Lower leg skin (tissue), 3 donors: ENCODE results near the gene RAB11FIP5.

Experiments used
- CTCF ChIP-seq, 3 donors: fragments of 450-650 bp; IDR thresholded peaks; one replicate each; pipeline ENCODE4 v1.5.1; 2016; ENCODE audit warnings: antibody characterized with exemption in 3 of 3, mild to moderate bottlenecking in 3 of 3, moderate library complexity in 2 of 3
- POLR2A ChIP-seq, 2 donors: fragments of 450-650 bp; IDR thresholded peaks; one replicate each; pipeline ENCODE4 v1.6.1; 2016 to 2017; ENCODE audit warnings: antibody characterized with exemption in 2 of 2, mild to moderate bottlenecking in 1 of 2, moderate library complexity in 1 of 2

DNA sequence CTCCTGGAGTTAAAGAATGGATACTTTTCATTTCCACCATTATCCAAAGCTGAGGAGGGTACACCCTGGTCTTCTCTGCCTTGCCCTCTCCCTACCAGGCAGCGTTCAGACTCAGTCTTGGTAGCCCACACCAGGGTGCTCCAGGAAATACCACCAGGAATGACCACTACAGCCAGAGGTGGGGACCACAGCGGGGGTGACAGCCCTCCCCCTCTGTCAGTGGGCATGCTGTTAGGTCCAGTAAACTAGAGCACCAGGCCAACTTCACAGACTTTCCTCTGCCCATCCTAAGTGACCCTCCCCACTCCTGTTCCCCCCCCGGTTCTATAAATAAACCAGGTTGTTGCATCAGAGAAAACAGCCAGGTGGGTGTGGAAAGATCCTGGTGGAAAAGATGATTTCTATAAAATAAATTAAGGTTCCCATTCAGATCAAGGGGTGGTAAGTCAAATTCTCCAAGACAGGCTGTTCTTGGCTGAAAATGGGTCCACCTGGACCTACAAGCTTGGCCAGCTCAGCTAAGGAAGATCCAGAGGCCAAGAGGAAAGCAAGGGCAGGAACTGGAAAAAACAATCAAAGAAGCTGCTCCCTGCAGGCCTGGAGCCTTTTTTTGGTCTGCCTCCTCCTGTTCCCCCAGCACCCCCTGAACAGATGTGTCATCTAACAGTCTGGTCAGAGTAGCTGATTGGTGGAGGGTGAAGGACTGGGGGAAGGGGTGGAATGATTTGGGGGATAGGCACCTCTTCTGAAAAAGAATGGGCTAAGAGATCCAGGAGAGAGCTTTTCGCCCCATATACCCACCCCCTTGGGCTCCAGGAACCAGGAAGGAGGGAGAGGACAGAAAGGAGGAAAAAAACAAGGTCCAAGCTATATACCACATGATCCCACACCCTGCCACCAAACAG lies 2.3 kb downstream of the RAB11FIP5 start:
- TF ChIP-seq CTCF (IDR thresholded peaks at IDR 0.05) (no peak), POLR2A (IDR thresholded peaks at IDR 0.05) (no peak)
